ENCODE results near the gene AKAP7. TPM values are rescaled to one million over a fixed set of nuclear protein-coding genes. Genes with fewer than 3 reads are reported as not detected.
"Not testable (repeated sequence)": the region's sequence is repeated elsewhere in the genome, so short reads cannot be mapped to it uniquely, and the experiment has no call there.

AKAP7 gene
- total RNA-seq, 1 donor from 2014 or later = 2.0 TPM

GRCh38 chr6:131251590-131252199, 116.4 kb downstream of the AKAP7 start:
- DNase-seq (ENCODE audit: low read depth in 2 of 2) = no peak

- DNase-seq (ENCODE audit: low read depth in 2 of 2) = no peak
Measured at GRCh38 chr6:131255434-131255833, 120.2 kb downstream of the AKAP7 start.

- DNase-seq (ENCODE audit: low read depth in 2 of 2) = no peak
Measured at GRCh38 chr6:131255911-131256310, 120.6 kb downstream of the AKAP7 start.

- DNase-seq (ENCODE audit: low read depth in 2 of 2) = no peak
Measured at GRCh38 chr6:131257104-131257503, 121.8 kb downstream of the AKAP7 start.

GRCh38 chr6:131258010-131258652, 122.9 kb downstream of the AKAP7 start:
- no peak for DNase-seq (ENCODE audit: low read depth in 2 of 2)

- peak in 1 of 2 donors; percentile 68 for DNase-seq (ENCODE audit: low read depth in 2 of 2)
Measured at GRCh38 chr6:131258816-131259476, 123.7 kb downstream of the AKAP7 start.

GRCh38 chr6:131260960-131261359, 125.7 kb downstream of the AKAP7 start:
- DNase-seq (ENCODE audit: low read depth in 2 of 2) = not testable (repeated sequence)

GRCh38 chr6:131262060-131262459, 126.8 kb downstream of the AKAP7 start:
- DNase-seq (ENCODE audit: low read depth in 2 of 2) = no peak

GRCh38 chr6:131265939-131266338, 130.7 kb downstream of the AKAP7 start:
- DNase-seq (ENCODE audit: low read depth in 2 of 2) = no peak

GRCh38 chr6:131268303-131268702, 133.0 kb downstream of the AKAP7 start:
- DNase-seq (ENCODE audit: low read depth in 2 of 2) = no peak

- no peak for DNase-seq (ENCODE audit: low read depth in 2 of 2)
Measured at GRCh38 chr6:131269565-131270391, 134.5 kb downstream of the AKAP7 start.

- DNase-seq (ENCODE audit: low read depth in 2 of 2) = no peak
Measured at GRCh38 chr6:131270534-131270933, 135.3 kb downstream of the AKAP7 start.

- no peak for DNase-seq (ENCODE audit: low read depth in 2 of 2)
Measured at GRCh38 chr6:131275273-131275672, 140.0 kb downstream of the AKAP7 start.

- DNase-seq (ENCODE audit: low read depth in 2 of 2) = no peak
Measured at GRCh38 chr6:131277591-131277990, 142.3 kb downstream of the AKAP7 start.

- DNase-seq (ENCODE audit: low read depth in 2 of 2) = peak; percentile 74 to 79
Measured at GRCh38 chr6:131281471-131282270, 146.4 kb downstream of the AKAP7 start.

GRCh38 chr6:131282365-131282764, 147.1 kb downstream of the AKAP7 start:
- no peak for DNase-seq (ENCODE audit: low read depth in 2 of 2)

GRCh38 chr6:131283466-131284175, 148.4 kb downstream of the AKAP7 start:
- no peak for DNase-seq (ENCODE audit: low read depth in 2 of 2)

- no peak for DNase-seq (ENCODE audit: low read depth in 2 of 2)
Measured at GRCh38 chr6:131285548-131285947, 150.3 kb downstream of the AKAP7 start.

GRCh38 chr6:131286469-131287040, 151.3 kb downstream of the AKAP7 start:
- no peak for DNase-seq (ENCODE audit: low read depth in 2 of 2)

- no peak for DNase-seq (ENCODE audit: low read depth in 2 of 2)
Measured at GRCh38 chr6:131288214-131288613, 152.9 kb downstream of the AKAP7 start.

All from lung microvascular endothelial cell (primary cell).